HEK293 (cell line): ENCODE measurements around the gene IGF1R.

Source experiments
- CTCF ChIA-PET: fragments of 350-600 bp; formaldehyde crosslinking; extraction: SDS; loops from one replicate; lab custom pipeline; 2021; ENCODE audit warnings: antibody characterized with exemption; lab: Yijun Ruan, JAX
- POLR2A ChIA-PET: fragments of 300-600 bp; formaldehyde crosslinking; extraction: SDS; loops from one replicate; lab custom pipeline; 2020; ENCODE audit warnings: antibody characterized with exemption, inconsistent platforms; lab: Yijun Ruan, JAX
- H3K27ac ChIP-seq: fragments of 200-500 bp; sonication (Bioruptor generic); 2 replicates; pipeline ENCODE4 v1.5.1; 2014; ENCODE audit warnings: low read depth, low read length, control low read depth, inconsistent platforms; ENCODE audit errors: extremely low read depth
- H3K36me3 ChIP-seq, 2 experiments: fragments of 200-500 bp in 1 of 2; sonication (Bioruptor generic) in 1 of 2; 1 replicate in 1 of 2; 2 replicates in 1 of 2; pipeline ENCODE4 v1.5.1; 2014 to 2017; ENCODE audit warnings: inconsistent platforms in 2 of 2, low read length in 2 of 2; ENCODE audit not compliant: control insufficient read depth in 2 of 2, insufficient read depth in 1 of 2
- H3K4me1 ChIP-seq: fragments of 200-500 bp; sonication (Bioruptor generic); 2 replicates; pipeline ENCODE4 v1.5.1; 2014; ENCODE audit warnings: mild to moderate bottlenecking, low read length, inconsistent platforms; ENCODE audit not compliant: control insufficient read depth, insufficient read depth
- H3K4me3 ChIP-seq: 2 replicates; pipeline ENCODE4 v1.5.1; 2011; ENCODE audit warnings: low read depth, mild to moderate bottlenecking, control low read depth, low read length, moderate library complexity
- H3K9me3 ChIP-seq: fragments of 200-500 bp; sonication (Bioruptor generic); 2 replicates; pipeline ENCODE4 v1.5.1; 2014; ENCODE audit warnings: low read depth, low read length, inconsistent platforms; ENCODE audit not compliant: control insufficient read depth, insufficient read depth
- ATF2 ChIP-seq: fragments of 450-650 bp; formaldehyde crosslinking; IDR thresholded peaks from 2 replicates; pipeline ENCODE4 v1.5.1; 2016; ENCODE audit warnings: missing biosample characterization, missing genetic modification characterization, low read depth
- CTCF ChIP-seq: fragments of 450-650 bp; formaldehyde crosslinking; IDR thresholded peaks from 2 replicates; pipeline ENCODE4 v1.5.1; 2016; ENCODE audit warnings: missing biosample characterization, missing genetic modification characterization
- HOXC10 ChIP-seq: sonication (generic); formaldehyde crosslinking; IDR thresholded peaks from 2 replicates; pipeline ENCODE4 v1.8.1; 2023; ENCODE audit warnings: mild to moderate bottlenecking, missing genetic modification reagents
- KLF7 ChIP-seq: fragments of 450-650 bp; formaldehyde crosslinking; IDR thresholded peaks from 2 replicates; pipeline ENCODE4 v1.5.1; 2016; ENCODE audit warnings: missing biosample characterization, missing genetic modification characterization, borderline replicate concordance
- WT1 ChIP-seq: fragments of 450-650 bp; formaldehyde crosslinking; IDR thresholded peaks from 2 replicates; pipeline ENCODE4 v1.5.1; 2016; ENCODE audit warnings: missing biosample characterization, missing genetic modification characterization
- ZBTB1 ChIP-seq: fragments of 450-650 bp; formaldehyde crosslinking; IDR thresholded peaks from 2 replicates; pipeline ENCODE4 v1.5.1; 2016; ENCODE audit warnings: missing biosample characterization, missing genetic modification characterization
- ZNF121 ChIP-seq: fragments of 450-650 bp; formaldehyde crosslinking; IDR thresholded peaks from 2 replicates; pipeline ENCODE4 v1.5.1; 2016; ENCODE audit warnings: missing biosample characterization, missing genetic modification characterization
- ZNF148 ChIP-seq: fragments of 450-650 bp; formaldehyde crosslinking; IDR thresholded peaks from 2 replicates; pipeline ENCODE4 v1.5.0; 2017; ENCODE audit warnings: missing biosample characterization, missing genetic modification characterization, borderline replicate concordance
- ZNF155 ChIP-seq: fragments of 450-650 bp; formaldehyde crosslinking; IDR thresholded peaks from 2 replicates; pipeline ENCODE4 v1.5.1; 2016; ENCODE audit warnings: missing biosample characterization, missing genetic modification characterization
- ZNF211 ChIP-seq: fragments of 450-650 bp; formaldehyde crosslinking; IDR thresholded peaks from 2 replicates; pipeline ENCODE4 v1.5.1; 2016; ENCODE audit warnings: low read depth, missing biosample characterization, missing genetic modification characterization
- ZNF239 ChIP-seq: fragments of 450-650 bp; formaldehyde crosslinking; IDR thresholded peaks from 2 replicates; pipeline ENCODE4 v1.5.1; 2016; ENCODE audit warnings: missing biosample characterization, missing genetic modification characterization
- ZNF311 ChIP-seq: fragments of 450-650 bp; formaldehyde crosslinking; IDR thresholded peaks from 2 replicates; pipeline ENCODE4 v1.5.1; 2017; ENCODE audit warnings: missing biosample characterization, missing genetic modification characterization, borderline replicate concordance
- ZNF354C ChIP-seq: fragments of 450-650 bp; formaldehyde crosslinking; IDR thresholded peaks from 2 replicates; pipeline ENCODE4 v1.5.1; 2016; ENCODE audit warnings: missing biosample characterization, missing genetic modification characterization, low read depth, borderline replicate concordance
- ZNF362 ChIP-seq: fragments of 450-650 bp; formaldehyde crosslinking; IDR thresholded peaks from 2 replicates; pipeline ENCODE4 v1.5.1; 2016; ENCODE audit warnings: missing biosample characterization, missing genetic modification characterization
- ZNF426 ChIP-seq: fragments of 450-650 bp; formaldehyde crosslinking; IDR thresholded peaks from 2 replicates; pipeline ENCODE4 v1.5.1; 2017; ENCODE audit warnings: missing biosample characterization, missing genetic modification characterization, mild to moderate bottlenecking, inconsistent platforms, moderate library complexity
- ZNF514 ChIP-seq: fragments of 450-650 bp; formaldehyde crosslinking; IDR thresholded peaks from 2 replicates; pipeline ENCODE4 v1.5.1; 2016; ENCODE audit warnings: missing biosample characterization, missing genetic modification characterization
- ZNF571 ChIP-seq: fragments of 450-650 bp; formaldehyde crosslinking; IDR thresholded peaks from 2 replicates; pipeline ENCODE4 v1.5.0; 2017; ENCODE audit warnings: missing biosample characterization, missing genetic modification characterization
- ZNF580 ChIP-seq: fragments of 450-650 bp; formaldehyde crosslinking; IDR thresholded peaks from 2 replicates; pipeline ENCODE4 v1.5.1; 2016; ENCODE audit warnings: missing biosample characterization, missing genetic modification characterization
- ZNF623 ChIP-seq: fragments of 450-650 bp; formaldehyde crosslinking; IDR thresholded peaks from 2 replicates; pipeline ENCODE4 v1.5.1; 2016; ENCODE audit warnings: missing biosample characterization, missing genetic modification characterization
- ZNF654 ChIP-seq: fragments of 450-650 bp; formaldehyde crosslinking; IDR thresholded peaks from 2 replicates; pipeline ENCODE4 v1.5.1; 2016; ENCODE audit warnings: low read depth, missing biosample characterization, missing genetic modification characterization
- ZNF704 ChIP-seq: fragments of 450-650 bp; formaldehyde crosslinking; IDR thresholded peaks from 2 replicates; pipeline ENCODE4 v1.5.1; 2016; ENCODE audit warnings: missing biosample characterization, missing genetic modification characterization
- ZNF707 ChIP-seq: fragments of 450-650 bp; formaldehyde crosslinking; IDR thresholded peaks from 2 replicates; pipeline ENCODE4 v1.5.1; 2016; ENCODE audit warnings: missing biosample characterization, missing genetic modification characterization

IGF1R gene

GRCh38 chr15:98609144-98609852 lies 39.0 kb upstream of the IGF1R start (continued):
- TF ChIP-seq ZNF704 (tag by site-specific recombination) (no peak), CTCF (tag by site-specific recombination) (no peak)
- TF ChIP-seq, all 188 proteins: peak for 28

- H3K27ac ChIP-seq = no peak overlapping the region
- CTCF ChIA-PET = interaction anchor here (0.6 to 1.4 kb wide), 2 partner anchors 8 to 91 kb away, joined by 3 to 4 read pairs; no protein-coding TSS in a partner anchor
- no peak overlapping the region for H3K4me3 ChIP-seq
- POLR2A ChIA-PET = no interaction called here
- TF ChIP-seq ZNF426 (tag by site-specific recombination) (no peak), ZNF571 (tag by site-specific recombination) (no peak), ZNF514 (tag by site-specific recombination) (no peak), ZNF707 (no peak), ZNF211 (tag by site-specific recombination) (no peak), KLF7 (tag by site-specific recombination) (no peak), ZNF311 (tag by site-specific recombination) (no peak), ZNF148 (tag by site-specific recombination) (no peak), ZNF354C (no peak), WT1 (tag by site-specific recombination) (no peak), ZNF580 (tag by site-specific recombination) (no peak), ZNF654 (tag by site-specific recombination) (no peak), HOXC10 (no peak), ZNF121 (tag by site-specific recombination) (no peak), ATF2 (no peak), ZNF239 (tag by site-specific recombination) (no peak), ZNF623 (tag by site-specific recombination) (no peak), ZNF155 (no peak), ZNF362 (tag by site-specific recombination) (no peak), ZBTB1 (tag by site-specific recombination) (no peak)
- H3K9me3 ChIP-seq = no peaks in the 10 kb centered on the region
- H3K36me3 ChIP-seq = no peaks in the 10 kb centered on the region
- no peaks in the 10 kb centered on the region for H3K4me1 ChIP-seq
Observed at GRCh38 chr15:98610991-98611390, 37.3 kb upstream of the IGF1R start.
